Hematopoietic multipotent progenitor cell treated with erythropoietin and hydrocortisone succinate and interleukin-3 and kit ligand, for 4 days (in vitro differentiated cells): ENCODE data around the gene NRXN3.

Source experiments
- DNase-seq: peaks from one replicate; pipeline ENCODE4 v3.0.0-alpha.2; 2015

Gene NRXN3

GRCh38 chr14:78849952-78850351 lies 679.8 kb downstream of the NRXN3 start:
- DNase-seq = no peak

DNA sequence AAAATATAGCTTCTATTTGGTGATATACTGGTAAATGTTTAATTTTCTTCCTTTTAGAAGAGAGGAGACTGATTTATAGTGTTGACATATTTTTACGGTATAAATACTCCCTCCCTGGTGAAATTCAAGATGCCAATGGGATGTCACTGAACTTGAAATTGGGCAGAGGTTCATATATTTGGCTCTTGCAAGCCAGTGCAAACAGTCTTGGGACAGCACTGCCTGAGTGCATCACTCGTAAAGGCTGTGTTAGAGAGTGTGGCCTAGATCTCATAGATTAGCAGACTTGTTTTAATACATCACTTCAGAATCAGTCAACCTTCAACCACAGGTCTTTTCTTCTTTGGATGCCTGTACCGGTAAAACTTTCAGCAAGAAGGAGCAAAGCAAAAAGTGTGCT lies 681.0 kb downstream of the NRXN3 start:
- DNase-seq = no peak

GRCh38 chr14:78852040-78852439 lies 681.9 kb downstream of the NRXN3 start:
- no peak for DNase-seq

DNA sequence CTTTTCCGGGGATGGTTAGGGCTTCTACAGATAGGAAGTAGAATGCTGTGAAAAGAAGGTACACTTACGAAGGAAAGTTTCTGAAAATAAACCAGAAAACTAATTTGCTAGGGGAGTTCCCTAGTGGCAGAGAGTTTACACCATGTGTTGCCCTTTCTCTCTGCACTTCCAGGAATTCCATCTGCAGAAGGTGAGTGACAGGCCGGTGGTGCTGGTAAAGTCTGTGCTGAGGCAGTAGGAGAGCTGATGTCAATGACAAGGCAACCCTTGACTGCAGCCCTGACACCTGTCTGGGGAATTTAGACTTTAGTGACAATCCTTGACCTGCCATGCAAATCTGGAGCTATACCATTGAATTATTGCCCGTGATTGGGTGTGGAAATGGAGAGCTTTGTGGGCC lies 687.8 kb downstream of the NRXN3 start:
- no peak for DNase-seq

- peak; percentile 73 for DNase-seq
These were observed 693.0 kb downstream of the NRXN3 start for GRCh38 chr14:78863143-78863542.

- DNase-seq = no peak
These were observed 702.7 kb downstream of the NRXN3 start for GRCh38 chr14:78872837-78873236.

- no peak for DNase-seq
These were observed 703.4 kb downstream of the NRXN3 start for GRCh38 chr14:78873581-78873980.

GRCh38 chr14:78875049-78875448 lies 704.9 kb downstream of the NRXN3 start:
- DNase-seq = no peak

DNA sequence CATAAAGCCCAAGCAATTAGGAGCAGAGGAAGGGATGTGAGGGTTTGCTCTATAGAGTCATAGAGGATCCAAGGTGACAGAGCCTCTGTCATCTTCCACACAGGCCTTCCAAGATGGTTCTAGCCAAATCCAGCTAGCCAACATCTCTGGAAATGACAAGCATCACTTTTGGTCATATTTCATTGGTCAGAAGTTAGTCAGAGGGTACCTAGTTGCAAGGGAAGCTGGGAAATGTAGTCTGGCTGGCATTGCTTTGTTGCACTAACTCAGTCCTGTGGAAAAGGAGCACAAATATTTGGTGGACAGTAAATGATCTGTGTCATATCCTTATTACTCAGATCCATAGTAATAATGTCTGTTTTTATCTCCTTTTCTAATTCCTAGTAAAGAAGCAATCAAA lies 715.7 kb downstream of the NRXN3 start:
- DNase-seq = no peak

GRCh38 chr14:78897443-78897842 lies 727.3 kb downstream of the NRXN3 start:
- DNase-seq = no peak

DNA sequence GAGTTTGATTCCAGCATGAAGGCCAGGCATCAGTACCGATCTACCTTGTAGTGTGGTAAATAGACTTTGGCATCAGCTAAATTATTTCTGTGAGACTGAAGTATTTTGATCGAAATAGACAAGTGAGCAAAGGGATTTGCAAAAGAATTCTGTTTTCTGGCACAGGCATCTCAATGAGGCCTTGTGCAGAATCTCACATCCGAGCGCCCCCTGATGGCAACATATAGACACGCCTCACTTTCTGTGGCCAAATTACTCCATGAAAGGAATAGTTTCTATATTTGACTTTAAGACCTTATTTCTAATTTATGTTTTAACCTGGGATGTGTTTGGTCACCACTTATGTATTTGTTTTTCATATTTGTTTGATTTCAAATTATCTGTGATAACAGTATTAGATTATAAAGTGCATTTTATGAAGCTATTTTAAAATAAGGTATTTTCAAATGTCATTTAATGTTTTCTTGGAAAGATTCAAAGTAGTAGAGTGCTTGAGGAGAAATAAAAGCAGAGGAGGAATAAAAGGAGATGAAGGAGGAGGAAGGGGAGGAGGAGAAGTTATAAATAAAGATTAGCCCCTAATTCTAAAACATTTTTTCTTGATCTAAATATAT lies 731.9 kb downstream of the NRXN3 start:
- DNase-seq = peak; percentile 49

DNA sequence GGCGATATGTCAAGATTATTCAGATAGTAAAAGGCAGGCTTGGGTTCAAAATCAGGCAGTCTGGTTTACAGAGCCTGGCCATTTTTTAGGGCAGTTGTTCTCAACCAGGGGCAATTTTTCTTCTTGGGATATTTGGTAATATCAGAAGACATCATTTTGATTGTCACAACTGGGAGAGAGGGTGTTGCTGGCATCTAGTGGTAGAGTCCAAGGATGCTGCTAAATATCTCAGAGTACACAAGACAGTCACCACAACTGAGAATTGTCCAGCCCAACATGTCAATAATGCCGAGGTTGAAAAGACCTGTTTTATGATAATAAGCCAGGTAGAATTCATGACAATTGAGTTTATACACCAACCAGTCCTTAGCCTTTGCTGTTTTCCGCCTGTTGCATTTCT lies 733.9 kb downstream of the NRXN3 start:
- no peak for DNase-seq

DNA sequence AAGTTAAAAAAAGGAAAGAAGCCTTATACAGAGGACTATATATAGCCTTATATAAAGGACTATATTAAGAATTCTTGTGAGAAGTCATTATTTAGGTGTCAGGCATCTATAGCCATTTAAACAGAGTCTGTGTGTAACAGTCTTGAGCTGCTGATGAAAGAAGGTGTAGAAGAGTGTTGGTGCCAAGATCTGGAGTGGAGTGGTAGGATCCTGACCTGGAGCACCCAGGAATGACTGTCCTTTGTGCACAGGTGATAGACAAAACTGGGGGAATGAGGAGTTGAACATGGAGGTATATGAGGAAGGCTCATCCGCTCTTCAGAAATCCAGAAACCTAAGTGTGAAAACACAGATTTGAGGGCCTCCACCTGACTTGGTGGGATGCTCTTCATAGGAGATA lies 747.3 kb downstream of the NRXN3 start:
- no peak for DNase-seq

DNA sequence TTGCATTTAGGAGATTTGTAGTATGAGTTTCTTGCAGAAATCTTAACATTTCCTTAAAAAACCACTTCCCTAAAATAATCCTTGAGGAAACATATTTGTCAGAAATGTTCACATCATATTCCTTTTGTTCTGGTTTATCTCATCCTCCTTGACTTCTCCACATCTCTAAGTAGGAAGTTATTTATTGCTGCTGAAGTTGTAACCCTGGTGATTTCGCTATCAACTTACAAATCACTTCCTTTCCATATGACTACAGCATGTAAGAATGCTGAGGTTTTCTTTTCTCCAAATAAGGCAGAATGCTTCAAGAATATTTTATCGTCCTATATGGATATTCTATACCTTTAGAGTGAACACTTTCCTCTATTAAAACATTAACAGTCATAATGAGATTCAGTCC lies 751.7 kb downstream of the NRXN3 start:
- no peak for DNase-seq

- DNase-seq = no peak
These were observed 757.1 kb downstream of the NRXN3 start for GRCh38 chr14:78927261-78927660.

DNA sequence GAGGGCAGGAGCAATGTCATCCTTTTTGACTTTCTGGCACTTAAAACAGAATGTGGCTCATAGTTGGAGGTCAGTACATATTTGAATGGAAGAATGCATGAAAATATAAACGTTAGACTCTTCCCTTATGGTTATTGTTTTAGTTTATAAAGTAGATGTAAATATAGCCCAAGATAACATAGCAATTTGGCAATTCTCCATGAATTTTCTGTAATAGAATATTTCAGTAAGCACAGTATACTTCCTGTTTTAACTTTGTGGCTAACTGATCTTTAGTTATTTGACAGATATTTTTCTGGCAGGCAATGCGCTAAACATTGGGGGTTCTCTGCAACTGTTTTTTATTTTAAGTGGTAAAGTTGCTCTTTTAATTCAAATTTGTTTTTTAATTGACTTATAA lies 763.0 kb downstream of the NRXN3 start:
- DNase-seq = peak; percentile 33

DNA sequence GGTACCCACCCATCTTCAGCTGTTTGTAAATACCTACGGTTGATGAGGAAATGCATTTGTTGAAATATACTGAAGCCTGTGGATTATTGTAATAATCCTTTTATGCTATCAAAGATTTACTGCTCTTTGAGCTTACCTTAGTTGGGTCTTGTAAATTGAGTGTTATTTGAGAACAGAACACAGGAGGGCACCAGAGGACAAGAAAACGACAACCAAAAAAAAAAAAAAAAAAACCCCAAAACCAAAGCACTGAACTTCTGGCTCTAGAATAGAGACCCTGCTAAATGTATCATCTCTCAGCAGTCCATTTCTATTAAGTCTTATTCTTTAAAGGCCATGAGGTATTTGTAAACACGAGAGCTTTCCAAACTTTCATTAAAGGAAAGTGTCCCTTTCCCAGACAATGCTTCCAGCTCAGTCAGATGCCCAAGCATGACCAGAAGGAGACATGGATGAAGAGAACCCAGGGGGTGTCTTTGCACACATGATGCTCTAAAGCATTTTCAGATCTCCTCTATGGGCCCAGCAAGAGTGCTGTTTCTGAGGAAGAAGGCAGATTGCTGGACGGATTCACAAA lies 763.9 kb downstream of the NRXN3 start:
- DNase-seq = peak; percentile 68

GRCh38 chr14:78946949-78947348 lies 776.8 kb downstream of the NRXN3 start:
- no peak for DNase-seq

DNA sequence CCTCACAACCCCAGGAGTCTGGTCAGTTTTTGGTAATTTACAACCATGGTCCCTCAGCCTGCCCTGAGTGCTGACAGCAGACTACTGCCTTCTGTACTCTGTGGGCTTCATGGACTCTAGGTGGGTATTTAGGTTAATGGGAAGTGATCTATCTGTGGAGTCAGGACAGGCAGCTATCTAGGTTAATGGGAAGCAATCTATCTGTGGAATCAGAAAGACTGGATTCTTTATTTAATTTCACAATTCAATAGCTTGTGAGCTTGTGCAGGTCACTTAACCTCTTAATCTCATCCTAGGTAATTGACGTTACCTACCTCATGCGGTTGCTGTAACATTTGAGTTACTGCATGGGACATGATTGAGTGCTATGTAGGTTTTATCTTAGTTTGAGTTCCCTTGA lies 777.5 kb downstream of the NRXN3 start:
- no peak for DNase-seq

GRCh38 chr14:78950649-78951048 lies 780.5 kb downstream of the NRXN3 start:
- no peak for DNase-seq

DNA sequence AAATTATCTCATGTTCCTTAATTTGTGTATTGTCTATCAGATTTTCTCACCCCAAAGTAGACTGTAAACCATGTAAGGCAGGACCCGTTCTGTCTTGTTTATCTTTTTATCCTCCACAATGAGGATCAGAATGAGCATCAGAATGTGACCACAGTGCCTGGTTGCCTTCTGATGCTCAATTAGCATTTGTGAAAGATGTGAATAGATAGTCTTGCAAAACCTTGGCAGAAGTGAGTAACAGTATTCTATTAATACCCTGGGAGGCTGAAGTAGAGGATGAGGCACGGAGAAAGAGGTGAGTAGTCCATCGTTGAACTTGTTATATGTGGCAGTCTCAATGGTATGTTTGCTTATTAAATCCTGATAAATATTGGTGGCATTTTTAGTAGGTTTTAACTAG lies 781.4 kb downstream of the NRXN3 start:
- DNase-seq = no peak

DNA sequence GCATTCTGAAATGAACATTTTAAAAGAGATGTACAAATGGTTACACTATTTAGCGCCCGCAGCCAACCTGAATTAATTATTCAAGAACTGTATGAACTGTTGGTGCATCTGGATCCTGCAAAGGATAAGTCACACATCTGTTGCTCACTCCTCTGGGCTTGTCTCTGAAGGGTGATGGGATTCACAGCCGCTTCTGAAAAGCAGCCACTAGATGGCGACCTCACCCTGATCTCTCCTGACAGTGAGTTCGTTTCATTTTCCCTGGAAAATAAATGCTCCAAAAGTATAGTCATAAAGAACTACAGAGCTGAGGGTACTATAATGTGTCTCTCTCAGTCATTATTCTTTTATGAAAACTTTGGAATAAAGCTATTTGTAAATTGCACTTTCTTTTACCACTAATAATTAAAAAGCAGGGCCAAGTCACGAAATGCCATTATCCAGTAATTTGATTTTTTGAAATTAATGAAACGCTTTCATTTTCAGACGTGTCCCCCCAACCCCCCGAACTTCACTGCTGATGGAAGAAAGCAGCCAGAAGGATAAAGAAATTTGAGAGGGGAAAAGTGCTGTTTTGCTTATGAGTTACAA lies 789.6 kb downstream of the NRXN3 start:
- DNase-seq = peak; percentile 69

GRCh38 chr14:78967111-78967809 lies 797.1 kb downstream of the NRXN3 start:
- no peak for DNase-seq

DNA sequence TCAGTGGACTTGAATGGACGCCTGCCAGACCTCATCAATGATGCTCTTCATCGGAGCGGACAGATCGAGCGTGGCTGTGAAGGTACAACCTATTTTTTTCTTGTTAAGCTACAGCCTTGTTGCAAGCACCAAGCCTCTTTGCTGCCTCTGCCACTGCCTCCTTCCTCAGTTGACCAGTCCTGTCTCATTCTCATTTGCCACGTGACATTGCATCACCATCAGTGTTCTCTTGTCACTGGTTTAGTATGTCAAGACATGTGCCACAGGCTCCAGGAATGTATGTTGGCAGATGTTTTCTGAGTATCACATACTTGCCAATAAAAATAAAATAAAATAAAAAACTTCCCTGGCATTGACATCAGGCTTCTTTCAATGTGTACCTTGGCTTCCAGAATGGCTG lies 798.1 kb downstream of the NRXN3 start:
- DNase-seq = no peak
